ENCODE measurements around the gene RITA1.

GRCh38 chr12:113221997-113222729 lies 36.6 kb downstream of the RITA1 start:
- TF ChIP-seq POLR2AphosphoS5 (IDR thresholded peaks at IDR 0.05) (no peak), POLR2A (IDR thresholded peaks at IDR 0.05; ENCODE audit: low read depth) (no peak)
- TF ChIP-seq, protein P1, sequence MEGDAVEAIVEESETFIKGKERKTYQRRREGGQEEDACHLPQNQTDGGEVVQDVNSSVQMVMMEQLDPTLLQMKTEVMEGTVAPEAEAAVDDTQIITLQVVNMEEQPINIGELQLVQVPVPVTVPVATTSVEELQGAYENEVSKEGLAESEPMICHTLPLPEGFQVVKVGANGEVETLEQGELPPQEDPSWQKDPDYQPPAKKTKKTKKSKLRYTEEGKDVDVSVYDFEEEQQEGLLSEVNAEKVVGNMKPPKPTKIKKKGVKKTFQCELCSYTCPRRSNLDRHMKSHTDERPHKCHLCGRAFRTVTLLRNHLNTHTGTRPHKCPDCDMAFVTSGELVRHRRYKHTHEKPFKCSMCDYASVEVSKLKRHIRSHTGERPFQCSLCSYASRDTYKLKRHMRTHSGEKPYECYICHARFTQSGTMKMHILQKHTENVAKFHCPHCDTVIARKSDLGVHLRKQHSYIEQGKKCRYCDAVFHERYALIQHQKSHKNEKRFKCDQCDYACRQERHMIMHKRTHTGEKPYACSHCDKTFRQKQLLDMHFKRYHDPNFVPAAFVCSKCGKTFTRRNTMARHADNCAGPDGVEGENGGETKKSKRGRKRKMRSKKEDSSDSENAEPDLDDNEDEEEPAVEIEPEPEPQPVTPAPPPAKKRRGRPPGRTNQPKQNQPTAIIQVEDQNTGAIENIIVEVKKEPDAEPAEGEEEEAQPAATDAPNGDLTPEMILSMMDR (IDR thresholded peaks at IDR 0.05): no peak

Data from esophagus muscularis mucosa (tissue), 3 donors.